WTC11 (cell line): Measurements from ENCODE around the gene YARS2. TPM values are rescaled to one million over a fixed set of nuclear protein-coding genes. Genes with fewer than 3 reads are reported as not detected.

ENCODE experiments used
- ATAC-seq: fragments of 200-7000 bp; cut with Tn5 transposase; 2 replicates; pipeline ENCODE4 v1.10.0; 2021; ENCODE audit warnings: mild to moderate bottlenecking, moderate library complexity
- CTCF ChIA-PET: fragments of 300-600 bp; sonication (Branson Sonifier 250); formaldehyde crosslinking; loops from one replicate; lab custom pipeline; 2021; ENCODE audit warnings: antibody characterized with exemption; lab: Charles Lee
- POLR2A ChIA-PET: fragments of 350-600 bp; sonication (Branson Sonifier 250); formaldehyde crosslinking; loops from one replicate; lab custom pipeline; 2021; ENCODE audit warnings: antibody characterized with exemption; lab: Charles Lee
- DNase-seq: peaks from one replicate; pipeline ENCODE4 v3.0.0; 2021; ENCODE audit warnings: low spot score
- H3K27ac Mint-ChIP-seq: 2 replicates; pipeline ENCODE4 v1.8.0; 2021; ENCODE audit warnings: mixed read lengths
- H3K27me3 Mint-ChIP-seq: 2 replicates; pipeline ENCODE4 v1.8.0; 2021; ENCODE audit warnings: low read depth, mild to moderate bottlenecking, moderate library complexity, mixed read lengths
- H3K36me3 Mint-ChIP-seq: 2 replicates; pipeline ENCODE4 v1.8.0; 2021; ENCODE audit warnings: mixed read lengths
- H3K4me1 Mint-ChIP-seq: 2 replicates; pipeline ENCODE4 v1.8.0; 2022; ENCODE audit warnings: mixed read lengths
- H3K4me3 Mint-ChIP-seq: 2 replicates; pipeline ENCODE4 v1.8.0; 2021; ENCODE audit warnings: mild to moderate bottlenecking, moderate library complexity, mixed read lengths
- H3K9me3 Mint-ChIP-seq: 2 replicates; pipeline ENCODE4 v1.8.0; 2021; ENCODE audit warnings: mixed read lengths
- AR ChIP-seq: fragments of 250-450 bp; sonication (Bioruptor Pico); IDR thresholded peaks from 2 replicates; pipeline ENCODE4 v1.9.0; 2021; ENCODE audit warnings: mild to moderate bottlenecking
- ARID4B ChIP-seq: sonication (generic); formaldehyde crosslinking; IDR thresholded peaks from 2 replicates; pipeline ENCODE4 v1.8.0; 2023; ENCODE audit warnings: missing genetic modification reagents, mild to moderate bottlenecking, borderline replicate concordance
- ATF2 ChIP-seq: sonication (generic); formaldehyde crosslinking; IDR thresholded peaks from 2 replicates; pipeline ENCODE4 v1.8.1; 2022; ENCODE audit warnings: low read depth, missing genetic modification reagents, borderline replicate concordance
- CDX4 ChIP-seq: fragments of 250-450 bp; sonication (Bioruptor Pico); IDR thresholded peaks from 2 replicates; pipeline ENCODE4 v1.9.0; 2021; ENCODE audit warnings: moderate library complexity, mild to moderate bottlenecking, inconsistent platforms, borderline replicate concordance
- E2F1 ChIP-seq: sonication (generic); formaldehyde crosslinking; IDR thresholded peaks from 2 replicates; pipeline ENCODE4 v1.8.0; 2022; ENCODE audit warnings: mild to moderate bottlenecking, missing genetic modification reagents
- EMX1 ChIP-seq: fragments of 250-450 bp; sonication (Bioruptor Pico); IDR thresholded peaks from 2 replicates; pipeline ENCODE4 v1.8.0; 2021; ENCODE audit warnings: mild to moderate bottlenecking
- FOXK1 ChIP-seq: sonication (generic); formaldehyde crosslinking; IDR thresholded peaks from 2 replicates; pipeline ENCODE4 v1.8.0; 2022; ENCODE audit warnings: mild to moderate bottlenecking, moderate library complexity, missing genetic modification reagents
- GABPB1 ChIP-seq: sonication (generic); formaldehyde crosslinking; IDR thresholded peaks from 2 replicates; pipeline ENCODE4 v1.8.1; 2023; ENCODE audit warnings: mild to moderate bottlenecking, missing genetic modification reagents
- GTF2I ChIP-seq: fragments of 250-450 bp; sonication (Bioruptor Pico); conservative IDR thresholded peaks from 2 replicates; pipeline ENCODE4 v1.4.0; 2021; ENCODE audit warnings: mild to moderate bottlenecking
- JAZF1 ChIP-seq: fragments of 250-450 bp; sonication (Bioruptor Pico); IDR thresholded peaks from 2 replicates; pipeline ENCODE4 v1.9.0; 2021; ENCODE audit warnings: moderate library complexity, mild to moderate bottlenecking, inconsistent platforms
- MXD4 ChIP-seq: fragments of 250-450 bp; sonication (Bioruptor Pico); IDR thresholded peaks from 2 replicates; pipeline ENCODE4 v1.8.0; 2021; ENCODE audit warnings: mild to moderate bottlenecking, moderate library complexity, borderline replicate concordance
- NFATC4 ChIP-seq: fragments of 250-450 bp; sonication (Bioruptor Pico); IDR thresholded peaks from 2 replicates; pipeline ENCODE4 v1.9.0; 2021; ENCODE audit warnings: mild to moderate bottlenecking
- NFE2L1 ChIP-seq: sonication (generic); formaldehyde crosslinking; IDR thresholded peaks from 2 replicates; pipeline ENCODE4 v1.8.1; 2023; ENCODE audit warnings: missing genetic modification reagents
- PRDM15 ChIP-seq: sonication (generic); formaldehyde crosslinking; IDR thresholded peaks from 2 replicates; pipeline ENCODE4 v1.8.0; 2022; ENCODE audit warnings: missing genetic modification reagents
- RORB ChIP-seq: fragments of 250-450 bp; sonication (Bioruptor Pico); IDR thresholded peaks from 2 replicates; pipeline ENCODE4 v1.9.0; 2021; ENCODE audit warnings: mild to moderate bottlenecking
- SMAD3 ChIP-seq: sonication (generic); formaldehyde crosslinking; IDR thresholded peaks from 2 replicates; pipeline ENCODE4 v1.8.0; 2022; ENCODE audit warnings: missing genetic modification reagents, mild to moderate bottlenecking, borderline replicate concordance
- ZNF317 ChIP-seq: sonication (generic); formaldehyde crosslinking; IDR thresholded peaks from 2 replicates; pipeline ENCODE4 v1.8.1; 2023; ENCODE audit warnings: low read depth, mild to moderate bottlenecking, moderate library complexity, missing genetic modification reagents, borderline replicate concordance
- ZNF423 ChIP-seq: fragments of 250-450 bp; sonication (Bioruptor Pico); IDR thresholded peaks from 2 replicates; pipeline ENCODE4 v2.1.2; 2022; ENCODE audit warnings: mild to moderate bottlenecking, moderate library complexity
- total RNA-seq: library from RNA; stranded (reverse); gene quantifications from 3 replicates; pipeline ENCODE4 v1.2.3, GENCODE V29; 2021

The YARS2 gene
- total RNA-seq, 1 experiment from 2014 or later, result 41.4 TPM

- no peak for ATAC-seq
- Mint-ChIP-seq H3K27ac (no peak overlapping the region), H3K36me3 (peaks cover 15% of the 10 kb centered on the region), H3K27me3 (no peaks in the 10 kb centered on the region; the same call in 1 of the 2 replicates), H3K9me3 (no peaks in the 10 kb centered on the region), H3K4me3 (no peak overlapping the region), H3K4me1 (peaks cover 20% of the 10 kb centered on the region)
- DNase-seq, result no peak
- POLR2A ChIA-PET, result no interaction called here
- CTCF ChIA-PET, result interaction anchor here (1.0 to 4.2 kb wide), 4 partner anchors 10 to 1265 kb away, joined by 5 to 62 read pairs (median 12); partner anchors contain the start of gene ALG10
- TF ChIP-seq MXD4, result no peak
- no peak for TF ChIP-seq NFATC4
- TF ChIP-seq ATF2 (CRISPR knock-in tag), result no peak
- no peak for TF ChIP-seq RORB (CRISPR knock-in tag)
- no peak for TF ChIP-seq CDX4
- TF ChIP-seq PRDM15 (CRISPR knock-in tag), result no peak
- no peak for TF ChIP-seq FOXK1 (CRISPR knock-in tag)
- no peak for TF ChIP-seq E2F1 (CRISPR knock-in tag)
- TF ChIP-seq AR (CRISPR knock-in tag), result no peak
- TF ChIP-seq SMAD3 (CRISPR knock-in tag), result no peak
- TF ChIP-seq ZNF317 (CRISPR knock-in tag), result no peak
- no peak for TF ChIP-seq GTF2I (CRISPR knock-in tag)
- TF ChIP-seq ZNF423 (CRISPR knock-in tag), result no peak
- no peak for TF ChIP-seq GABPB1 (CRISPR knock-in tag)
These were observed 1.5 kb upstream of the YARS2 start for GRCh38 chr12:32757157-32757556.

GRCh38 chr12:32756476-32757066, 874 bp upstream of the YARS2 start:
- CTCF ChIA-PET, result interaction anchor here (0.6 to 4.2 kb wide), 21 partner anchors 11 to 1266 kb away, joined by 3 to 62 read pairs (median 6); partner anchors contain the start of genes ALG10 and PKP2
- no peak for TF ChIP-seq GABPB1 (CRISPR knock-in tag)
- no peak for TF ChIP-seq EMX1 (CRISPR knock-in tag)
- TF ChIP-seq SMAD3 (CRISPR knock-in tag), result no peak
- TF ChIP-seq E2F1 (CRISPR knock-in tag), result no peak
- TF ChIP-seq ARID4B (CRISPR knock-in tag), result no peak
- TF ChIP-seq JAZF1 (CRISPR knock-in tag), result no peak
- no peak for TF ChIP-seq NFE2L1 (CRISPR knock-in tag)

More at GRCh38 chr12:32756476-32757066, 874 bp upstream of the YARS2 start:
- ATAC-seq, result no peak
- Mint-ChIP-seq H3K27ac (peak overlapping the region; percentile 47; the same call in 1 of the 2 replicates), H3K4me3 (peak overlapping the region; percentile 89), H3K27me3 (no peaks in the 10 kb centered on the region; the same call in 1 of the 2 replicates), H3K4me1 (peaks cover 20% of the 10 kb centered on the region), H3K36me3 (peaks cover 20% of the 10 kb centered on the region), H3K9me3 (no peaks in the 10 kb centered on the region)
- no peak for DNase-seq
- POLR2A ChIA-PET, result interaction anchor here (0.7 to 1.8 kb wide), 4 partner anchors 13 to 492 kb away, joined by 3 to 14 read pairs (median 4); partner anchors contain the start of gene PKP2
